NCI-H1436 treated with DMSO at 0.1 percent for 48 hours (cell line): ENCODE data around the gene RFX3.

Experiments used
- DNase-seq: peaks from one replicate; lab custom pipeline; 2025; lab: John Stamatoyannopoulos, UW

The RFX3 gene

GRCh38 chr9:3205421-3206095 lies 320.2 kb downstream of the RFX3 start:
- no peak for DNase-seq

- no peak for DNase-seq
Observed at GRCh38 chr9:3200331-3200774, 325.4 kb downstream of the RFX3 start.

GRCh38 chr9:3193791-3194190 lies 332.0 kb downstream of the RFX3 start:
- no peak for DNase-seq

GRCh38 chr9:3191715-3192114 lies 334.1 kb downstream of the RFX3 start:
- no peak for DNase-seq

GRCh38 chr9:3189113-3189861 lies 336.5 kb downstream of the RFX3 start:
- DNase-seq: no peak

GRCh38 chr9:3186751-3187150 lies 339.1 kb downstream of the RFX3 start:
- no peak for DNase-seq

GRCh38 chr9:3181049-3181953 lies 344.5 kb downstream of the RFX3 start:
- DNase-seq: peak; percentile 27

- no peak for DNase-seq
Observed at GRCh38 chr9:3180696-3181048, 345.1 kb downstream of the RFX3 start.

GRCh38 chr9:3179711-3180110 lies 346.1 kb downstream of the RFX3 start:
- no peak for DNase-seq

GRCh38 chr9:3177936-3178335 lies 347.9 kb downstream of the RFX3 start:
- DNase-seq: no peak

GRCh38 chr9:3177146-3177761 lies 348.5 kb downstream of the RFX3 start:
- DNase-seq: no peak

GRCh38 chr9:3173374-3173773 lies 352.4 kb downstream of the RFX3 start:
- DNase-seq: no peak

- no peak for DNase-seq
Observed at GRCh38 chr9:3170819-3171218, 355.0 kb downstream of the RFX3 start.
